Mesenteric fat pad (tissue), 1 donor: ENCODE data around the gene GPHB5. TPM values are rescaled to one million over a fixed set of nuclear protein-coding genes. Genes with fewer than 3 reads are reported as not detected.
"Not testable (repeated sequence)": the region's sequence is repeated elsewhere in the genome, so short reads cannot be mapped to it uniquely, and the experiment has no call there.

Source experiments
- DNase-seq: peaks from one replicate; pipeline ENCODE4 v3.0.0-alpha.2; 2020; ENCODE audit warnings: low spot score
- total RNA-seq: library from RNA; stranded (reverse); fragmentation: NEBNext Ultra II Directional; extraction: Animal tissue kit (Norgen Biotek cat#: 25700); gene quantifications from one replicate; pipeline ENCODE4 v1.2.1, GENCODE V29; 2021
- donor health status: DM: yes; HTN: yes; CAD: no.

Gene GPHB5
- total RNA-seq, 1 donor from 2014 or later = not detected

DNA sequence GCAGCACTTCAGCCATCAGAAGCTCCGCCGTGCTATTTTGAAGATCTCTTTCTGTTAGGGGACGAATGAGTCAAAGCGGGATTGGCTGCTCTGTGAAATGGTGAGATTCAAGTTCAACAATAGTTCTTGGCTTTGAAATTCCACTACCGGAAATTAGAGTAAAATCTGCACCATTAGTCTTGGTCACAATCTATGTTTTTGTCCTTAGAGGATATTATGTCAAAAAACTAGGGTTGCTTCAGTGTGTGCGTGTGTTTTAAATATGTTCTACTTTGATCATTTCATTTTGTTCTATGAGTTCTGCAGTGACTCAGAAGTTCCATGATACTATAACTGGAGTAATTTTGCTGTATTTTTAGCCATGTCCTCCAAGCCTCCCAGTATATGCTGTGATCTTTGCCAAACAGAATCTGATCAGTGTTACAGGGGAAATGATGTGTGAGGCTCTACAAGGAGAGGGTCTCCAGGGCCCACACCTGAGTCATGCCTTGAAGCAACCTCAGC, 22.6 kb downstream of the GPHB5 start:
- DNase-seq = no peak

DNA sequence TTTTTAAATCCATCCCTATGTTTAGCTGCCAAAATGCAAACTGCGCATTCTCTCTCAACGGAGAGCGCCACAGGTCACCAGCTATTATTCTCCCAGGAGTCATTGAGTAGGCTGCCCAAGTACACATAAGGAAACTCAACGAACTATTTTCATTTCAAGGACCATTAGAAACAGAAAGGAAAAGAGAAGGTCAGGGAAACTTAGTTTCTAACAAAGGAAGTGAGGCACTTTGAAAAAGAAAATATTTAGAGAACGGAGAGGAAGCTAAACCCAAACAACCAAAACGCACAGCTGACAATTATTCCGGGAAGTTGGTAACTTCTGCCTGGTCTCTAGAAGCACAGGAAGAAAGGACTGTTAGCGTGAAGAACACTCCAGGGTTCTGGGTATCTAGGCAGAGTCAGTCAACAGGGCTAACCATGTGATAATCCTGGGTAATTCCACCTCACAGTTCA, 23.5 kb downstream of the GPHB5 start:
- no peak for DNase-seq

- DNase-seq = no peak
Observed at GRCh38 chr14:63292805-63293204, 25.9 kb downstream of the GPHB5 start.

- DNase-seq = no peak
Observed at GRCh38 chr14:63290741-63291430, 27.8 kb downstream of the GPHB5 start.

GRCh38 chr14:63288853-63289252, 29.9 kb downstream of the GPHB5 start:
- DNase-seq = no peak

DNA sequence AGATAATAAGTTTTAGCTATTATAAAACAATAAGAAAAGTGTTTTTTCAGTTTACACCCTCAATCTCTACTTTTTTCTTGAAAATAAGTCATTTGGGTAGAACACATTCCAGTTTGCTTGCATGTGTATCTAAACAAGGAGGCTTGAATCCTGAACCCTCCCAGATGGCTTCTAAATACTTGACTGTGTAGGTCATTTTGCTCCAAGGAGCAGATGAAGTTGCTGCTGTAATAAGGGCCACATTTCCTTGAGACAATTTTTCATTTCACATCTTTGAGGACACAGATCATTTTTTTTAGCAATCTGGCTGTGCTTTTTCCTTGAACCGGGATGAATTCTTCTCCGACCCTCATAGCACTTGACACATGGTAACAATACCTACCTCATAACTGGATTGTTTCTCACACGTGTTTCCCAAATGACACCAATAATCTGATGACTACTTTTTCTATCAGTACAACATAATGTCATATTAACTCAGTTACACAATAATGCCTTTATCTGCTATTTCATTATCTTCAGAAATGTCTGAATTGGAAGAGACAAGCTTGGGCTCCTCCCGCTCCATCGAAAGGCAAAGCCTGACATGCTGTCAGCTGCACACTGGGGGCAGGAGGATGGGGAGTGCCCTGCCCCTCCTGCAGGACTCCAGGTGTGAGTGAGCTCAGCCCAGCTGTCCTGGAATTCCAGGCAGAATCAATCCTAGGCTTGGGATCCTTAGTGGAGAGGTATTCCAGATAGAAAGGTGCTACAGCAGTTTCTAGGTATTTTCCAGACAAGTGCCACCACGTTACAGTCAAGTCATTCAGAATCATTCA, 30.9 kb downstream of the GPHB5 start:
- no peak for DNase-seq

DNA sequence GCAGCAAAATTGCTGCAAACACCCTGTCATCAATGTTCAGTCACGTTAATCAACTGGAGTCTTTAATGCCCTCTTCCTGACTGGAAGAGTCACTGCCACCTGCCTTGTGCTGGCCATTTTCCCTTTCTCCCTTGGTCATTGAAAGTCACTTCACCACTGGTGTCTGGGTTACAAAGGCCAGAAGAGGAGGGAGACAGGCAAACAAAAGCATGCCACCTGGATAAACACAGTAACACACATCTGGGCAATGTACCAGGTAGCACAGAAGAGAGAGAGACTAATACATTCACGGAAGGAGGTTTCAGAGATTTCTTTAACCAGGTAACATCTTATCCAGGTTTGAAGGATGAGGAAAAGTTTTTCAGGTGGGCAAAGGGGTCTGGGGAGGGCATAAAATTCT, 32.7 kb downstream of the GPHB5 start:
- no peak for DNase-seq

DNA sequence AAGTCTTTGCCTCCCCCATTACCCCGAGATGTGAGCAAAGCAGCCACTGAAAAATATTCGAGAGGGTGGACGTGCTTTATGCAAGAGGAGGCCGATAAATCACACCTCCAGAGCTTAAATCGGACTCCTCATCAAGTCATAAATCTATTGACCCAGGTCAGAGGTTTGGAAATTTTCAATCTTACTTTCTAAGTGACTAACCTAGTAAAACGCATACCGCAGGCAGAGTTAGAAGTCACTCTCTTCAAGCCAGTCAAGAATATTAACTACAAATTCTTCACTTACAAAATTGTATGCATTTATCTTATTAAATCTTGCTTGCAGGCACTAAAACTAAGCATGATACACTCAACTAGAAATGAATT, 34.9 kb downstream of the GPHB5 start:
- DNase-seq = no peak

DNA sequence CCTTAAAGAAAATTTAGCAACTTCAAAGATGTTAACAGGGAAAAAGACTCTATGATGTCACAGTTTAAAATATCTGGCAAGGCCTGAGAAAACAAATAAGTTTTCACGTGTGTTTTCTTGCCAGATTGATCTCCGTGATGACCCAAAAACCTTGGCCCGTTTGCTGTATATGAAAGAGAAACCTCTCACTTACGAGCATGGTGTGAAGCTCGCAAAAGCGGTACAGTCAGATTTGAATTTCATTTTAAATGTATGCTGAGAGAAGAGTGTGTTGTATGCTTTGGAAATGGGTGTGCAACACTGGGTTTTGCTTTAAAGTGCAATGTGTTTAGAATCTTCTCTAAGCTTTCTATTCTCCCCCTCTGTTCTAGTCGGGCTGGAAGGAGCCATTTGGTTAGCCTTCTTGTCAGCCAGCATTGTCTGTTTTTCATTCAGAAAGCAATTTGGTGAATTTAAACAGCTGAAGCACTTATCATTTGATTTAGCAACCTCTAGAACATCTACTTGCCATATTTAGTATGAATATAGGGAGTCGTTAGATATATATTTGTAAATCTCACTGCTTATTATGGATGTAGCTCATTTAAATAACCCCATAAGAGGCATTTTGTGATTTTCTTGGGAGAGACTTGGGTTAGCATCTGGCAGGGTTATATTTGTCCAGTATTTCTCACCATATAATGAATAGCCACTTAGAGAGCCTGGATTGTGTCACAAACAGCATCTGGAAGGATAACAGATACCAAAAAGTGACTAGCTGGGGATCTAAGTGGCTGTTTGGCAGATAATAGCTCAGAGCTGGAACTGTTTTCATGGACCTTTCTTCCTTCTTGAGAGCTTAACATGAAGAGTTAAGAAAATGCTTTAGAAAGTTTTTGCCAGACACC, 35.5 kb downstream of the GPHB5 start:
- no peak for DNase-seq

- not testable (repeated sequence) for DNase-seq
Observed at GRCh38 chr14:63279933-63280332, 38.8 kb downstream of the GPHB5 start.

GRCh38 chr14:63277591-63278183, 41.0 kb downstream of the GPHB5 start:
- DNase-seq = no peak

DNA sequence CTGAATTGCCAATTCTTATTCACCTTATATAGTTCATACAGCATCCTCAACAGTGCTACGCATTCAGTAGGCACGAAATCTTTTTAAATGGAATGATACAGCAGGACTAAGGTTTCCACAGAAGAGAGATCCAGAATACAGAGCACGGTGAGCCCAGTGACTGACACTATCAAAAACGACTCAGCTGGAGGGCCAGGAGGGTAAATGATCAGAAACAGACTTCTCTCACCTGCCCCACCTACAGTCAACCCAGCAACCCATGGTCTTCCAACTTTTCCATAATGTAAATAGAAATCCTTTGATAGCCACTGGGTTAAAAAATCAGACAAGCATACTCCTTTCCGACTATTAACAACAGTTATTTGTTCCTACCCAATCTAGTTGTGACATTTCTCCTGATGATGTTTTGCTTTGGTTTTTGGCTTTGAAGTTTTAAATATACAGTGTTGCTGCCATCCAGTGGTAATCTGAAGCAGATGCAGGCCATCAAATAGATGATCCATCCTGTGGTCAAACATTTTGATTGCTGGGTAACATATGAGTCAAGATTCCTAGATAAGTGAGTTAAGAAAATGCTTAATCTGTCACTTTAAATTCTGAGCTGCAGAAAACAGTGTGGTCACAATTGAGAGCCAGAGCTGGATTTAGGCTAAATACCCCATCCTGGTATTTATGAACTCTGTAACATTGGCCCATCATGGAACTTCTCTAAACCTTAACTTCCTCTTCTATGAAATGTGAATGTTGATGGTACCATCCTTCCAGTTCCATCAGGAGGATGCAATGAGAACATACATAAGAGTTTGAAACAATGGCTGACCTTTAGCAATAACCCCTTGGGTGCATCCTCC, 42.0 kb downstream of the GPHB5 start:
- DNase-seq = no peak

DNA sequence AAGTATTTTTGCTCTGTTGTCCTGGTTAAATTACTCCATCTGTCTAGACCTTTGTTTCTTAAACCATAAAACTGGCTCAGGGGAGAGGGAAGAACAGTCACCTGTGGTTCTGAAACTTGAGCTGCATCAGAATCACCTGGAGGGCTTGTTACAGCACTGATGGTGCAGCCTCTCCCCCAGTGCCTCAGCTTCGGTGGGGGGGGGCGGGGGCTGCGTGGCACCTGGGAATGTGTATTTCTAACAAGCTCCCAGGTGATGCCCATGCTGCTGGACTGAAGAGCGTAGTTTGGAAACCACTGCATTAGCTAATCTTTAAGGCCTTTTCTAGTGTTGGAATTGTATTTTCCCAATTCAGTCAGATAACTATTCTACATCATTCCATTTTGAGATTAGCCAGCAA, 42.7 kb downstream of the GPHB5 start:
- DNase-seq = no peak

DNA sequence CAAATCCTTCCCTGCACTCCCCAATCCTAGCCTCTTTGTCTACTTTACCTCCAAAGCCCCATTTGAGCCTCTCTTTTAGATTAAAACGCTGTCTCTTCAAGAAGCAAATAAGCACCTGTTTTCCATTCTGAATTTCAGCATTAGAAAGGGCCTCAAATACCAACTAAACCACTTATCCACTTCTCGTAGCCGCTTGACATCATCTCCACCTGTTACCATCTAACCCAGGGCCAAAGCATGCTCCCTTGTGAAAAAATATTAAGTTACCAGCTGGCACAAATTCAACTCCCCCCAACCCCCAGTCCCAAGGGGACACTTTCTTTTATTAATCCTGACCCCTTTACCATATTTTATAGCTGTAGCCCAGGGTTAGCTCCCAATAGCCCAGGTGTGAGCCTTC, 43.1 kb downstream of the GPHB5 start:
- no peak for DNase-seq

GRCh38 chr14:63273717-63274655, 44.7 kb downstream of the GPHB5 start:
- DNase-seq = no peak

DNA sequence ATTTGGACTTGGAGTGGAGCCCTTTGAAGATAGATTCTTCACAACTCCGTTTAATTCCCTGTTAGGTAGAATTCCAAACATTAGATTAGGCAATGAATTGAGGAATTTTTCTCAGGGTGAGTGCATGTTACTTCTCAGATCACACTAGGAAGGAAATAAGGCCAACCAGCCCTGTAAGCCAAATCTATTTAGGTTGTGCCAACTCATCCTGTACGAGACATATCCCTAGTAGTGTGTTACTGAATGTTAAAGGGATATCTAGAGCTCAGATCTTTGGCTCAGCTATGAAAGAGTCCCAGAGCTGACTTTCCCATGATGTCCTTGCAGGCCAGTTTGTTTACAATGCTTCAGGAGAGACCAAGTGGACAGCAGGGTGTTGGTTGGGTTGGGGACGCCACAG, 45.6 kb downstream of the GPHB5 start:
- no peak for DNase-seq

DNA sequence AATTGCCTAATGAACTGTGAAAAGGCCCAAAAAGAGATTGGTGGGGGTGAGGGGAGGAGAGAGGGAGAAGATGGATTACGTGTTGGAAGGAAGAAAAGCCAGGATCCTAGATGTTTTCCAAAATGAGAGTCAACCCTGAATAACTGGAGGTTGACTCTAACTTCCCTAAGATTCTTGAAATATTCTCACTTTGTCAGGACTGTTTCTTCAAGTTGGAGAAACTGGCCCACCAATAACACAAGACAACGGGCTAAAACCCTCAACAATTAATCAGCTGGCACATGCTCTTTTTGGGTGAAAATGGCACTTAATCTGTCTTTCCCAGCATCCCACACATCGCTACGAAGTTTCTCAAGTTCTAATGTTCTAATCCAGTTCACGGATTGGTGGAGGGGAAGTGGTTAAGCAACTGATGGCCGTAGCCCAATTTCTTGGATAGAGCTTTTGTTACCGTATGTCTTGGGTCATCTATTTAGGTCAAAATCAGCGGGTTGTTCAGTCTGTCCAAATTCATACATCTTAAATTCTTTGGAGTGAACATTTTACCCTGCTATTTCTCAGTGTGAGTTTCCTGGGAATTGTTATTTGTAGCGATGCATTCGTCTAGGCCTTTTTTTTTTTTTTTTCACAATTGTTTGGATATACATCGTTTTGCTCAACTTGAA, 49.0 kb downstream of the GPHB5 start:
- DNase-seq = no peak

GRCh38 chr14:63268771-63269170, 50.0 kb downstream of the GPHB5 start:
- DNase-seq = no peak

DNA sequence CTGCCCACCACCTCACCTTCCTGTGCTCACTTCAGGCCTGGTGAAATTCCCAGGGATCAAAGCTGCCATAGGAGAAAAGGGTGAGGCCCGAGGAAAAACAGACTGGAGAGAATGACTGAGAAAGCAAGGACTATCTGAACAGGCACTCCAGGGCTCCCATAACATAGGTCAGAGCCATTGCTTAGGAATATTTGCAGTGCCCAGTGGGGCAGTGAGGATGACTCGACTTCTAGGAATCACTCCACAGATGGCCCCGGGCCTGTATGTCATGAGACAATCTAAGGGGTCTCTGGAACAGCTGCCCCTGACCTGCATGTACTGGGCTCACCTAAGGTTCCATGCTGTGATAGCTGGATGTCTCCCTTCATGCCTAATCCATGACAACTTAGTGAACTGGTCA, 51.6 kb downstream of the GPHB5 start:
- DNase-seq = no peak
